ENCODE data around the gene GPR137.
"Not testable (repeated sequence)": the region's sequence is repeated elsewhere in the genome, so short reads cannot be mapped to it uniquely, and the experiment has no call there.

The GPR137 gene

DNA sequence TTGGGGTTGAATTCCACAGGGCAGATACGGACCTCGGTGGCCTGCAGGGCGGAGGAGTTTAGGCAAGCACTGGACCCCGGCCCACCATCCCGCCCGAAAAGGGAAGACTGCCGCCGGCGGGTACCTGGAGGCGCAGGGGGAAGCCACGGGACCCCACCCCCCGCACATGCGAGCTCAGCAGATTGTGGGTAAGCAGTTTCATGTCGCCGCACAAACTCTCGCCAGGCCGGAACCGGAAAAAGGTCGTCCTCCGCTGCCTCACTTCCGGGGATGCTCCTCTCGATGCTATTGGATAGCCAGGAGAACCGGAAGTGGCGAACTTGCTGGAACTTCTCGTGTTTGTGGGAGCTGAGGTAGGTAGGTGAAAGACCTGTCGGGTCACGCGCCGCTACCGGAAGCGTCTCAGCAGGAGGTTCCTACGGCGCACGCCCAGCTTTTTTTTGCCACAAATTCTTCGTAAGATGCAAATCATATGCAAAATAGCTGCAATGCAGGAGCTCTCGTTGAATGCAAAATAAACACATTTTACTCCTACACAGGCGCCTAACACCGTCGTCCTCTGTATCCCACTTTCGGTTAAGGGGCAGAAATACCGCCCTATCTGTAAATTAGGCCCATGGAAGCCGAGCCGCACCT lies 31.8 kb downstream of the GPR137 start, which contains the start of gene TRMT112:
Gene TRMT112 (minus strand): TSS at position 235 of the 636 bp plus-strand sequence. CDS start 33 bp downstream, at position 202.
- peak; percentile 89 to 91 for DNase-seq (ENCODE audit: extremely low read depth in 1 of 2, low read depth in 1 of 2)

DNA sequence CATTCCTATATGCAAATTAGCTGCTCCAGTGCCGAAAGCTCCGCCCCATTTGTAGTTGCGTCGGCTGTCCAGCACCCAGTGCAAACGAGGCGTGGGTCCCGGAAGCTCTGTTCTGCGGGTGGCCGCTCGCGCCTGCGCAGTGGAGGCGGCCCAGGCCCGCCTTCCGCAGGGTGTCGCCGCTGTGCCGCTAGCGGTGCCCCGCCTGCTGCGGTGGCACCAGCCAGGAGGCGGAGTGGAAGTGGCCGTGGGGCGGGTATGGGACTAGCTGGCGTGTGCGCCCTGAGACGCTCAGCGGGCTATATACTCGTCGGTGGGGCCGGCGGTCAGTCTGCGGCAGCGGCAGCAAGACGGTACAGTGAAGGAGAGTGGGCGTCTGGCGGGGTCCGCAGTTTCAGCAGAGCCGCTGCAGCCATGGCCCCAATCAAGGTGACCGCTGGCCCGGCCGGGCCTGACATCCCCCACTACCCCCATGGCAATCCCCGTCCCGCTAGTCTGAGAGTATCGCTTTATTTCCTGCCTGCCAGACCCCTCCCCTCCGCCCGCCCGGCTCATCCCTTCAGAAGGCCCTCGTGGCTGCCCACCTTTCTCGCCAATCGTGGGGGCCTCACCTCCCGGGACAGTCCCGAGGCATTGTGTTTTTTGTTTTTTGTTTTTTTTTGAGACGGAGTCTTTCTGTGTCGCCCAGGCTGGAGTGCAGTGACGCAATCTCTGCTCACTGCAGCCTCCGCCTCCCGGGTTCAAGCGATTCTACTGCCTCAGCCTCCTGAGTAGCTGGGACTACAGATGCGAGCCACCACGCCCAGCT lies 32.5 kb downstream of the GPR137 start, which contains the start of gene PRDX5:
Gene PRDX5 (plus strand): TSS at position 161 of the 805 bp plus-strand sequence. CDS start 95 bp downstream, at position 256.
- DNase-seq (ENCODE audit: extremely low read depth in 1 of 2, low read depth in 1 of 2) = peak; percentile 84 to 85

DNA sequence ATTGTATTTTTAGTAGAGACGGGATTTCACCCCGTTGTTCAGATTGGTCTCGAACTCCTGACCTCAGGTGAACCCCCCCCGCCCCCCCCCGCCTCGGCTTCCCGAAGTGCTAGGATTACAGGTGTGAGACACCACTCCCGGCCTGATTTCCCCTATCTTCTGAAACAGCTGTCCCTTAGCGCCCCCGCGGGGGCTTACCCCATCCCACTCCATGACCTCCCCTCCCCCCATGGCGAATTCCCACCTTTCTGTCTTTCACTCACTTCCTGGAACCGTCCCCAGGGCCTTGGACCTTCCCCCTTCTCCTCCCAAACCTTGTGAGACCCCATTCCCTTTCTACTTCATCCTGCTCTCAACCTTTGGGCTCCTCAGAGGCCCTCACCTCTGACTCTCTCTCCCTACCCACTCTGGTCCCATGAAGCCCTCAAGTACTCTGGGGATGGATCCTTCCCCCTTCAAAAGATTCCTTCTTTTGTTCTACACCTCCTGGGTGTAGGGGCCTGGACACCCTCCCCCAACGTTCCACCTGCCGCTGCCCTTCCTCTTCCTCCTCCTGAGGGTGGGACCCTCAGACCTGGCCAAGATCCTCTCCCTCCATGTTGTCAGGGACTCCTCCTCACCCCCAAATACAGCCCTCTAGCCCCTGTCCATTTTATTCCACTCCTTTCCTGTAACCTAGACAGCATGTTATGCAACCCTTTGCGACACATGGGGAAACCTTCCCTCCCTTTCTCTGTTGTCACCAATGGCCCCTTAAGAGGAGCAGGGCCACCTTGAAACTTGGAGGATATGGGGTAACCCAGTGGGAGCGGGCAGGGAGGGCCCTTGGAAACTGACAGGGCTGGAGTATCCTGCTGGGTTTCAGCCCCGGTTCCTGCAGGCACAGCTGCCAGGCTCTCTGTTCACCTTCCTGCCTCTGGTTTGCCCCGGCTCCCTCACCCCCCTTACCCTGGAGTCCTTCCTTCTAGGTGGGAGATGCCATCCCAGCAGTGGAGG lies 33.4 kb downstream of the GPR137 start:
- DNase-seq (ENCODE audit: extremely low read depth in 1 of 2, low read depth in 1 of 2) = no peak

DNA sequence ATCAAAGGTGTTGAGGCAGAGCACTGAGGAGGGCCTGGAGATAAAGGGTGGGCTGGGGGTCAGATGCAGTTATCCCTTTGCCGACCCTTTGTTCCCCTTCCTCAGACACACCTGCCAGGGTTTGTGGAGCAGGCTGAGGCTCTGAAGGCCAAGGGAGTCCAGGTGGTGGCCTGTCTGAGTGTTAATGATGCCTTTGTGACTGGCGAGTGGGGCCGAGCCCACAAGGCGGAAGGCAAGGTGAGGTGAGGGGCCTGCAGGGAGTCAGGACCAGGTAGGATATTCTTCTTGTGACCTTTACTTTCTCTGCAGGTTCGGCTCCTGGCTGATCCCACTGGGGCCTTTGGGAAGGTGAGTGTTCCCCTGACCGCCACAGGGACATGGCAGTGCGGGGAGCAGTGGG lies 34.9 kb downstream of the GPR137 start:
- DNase-seq (ENCODE audit: extremely low read depth in 1 of 2, low read depth in 1 of 2) = no peak

DNA sequence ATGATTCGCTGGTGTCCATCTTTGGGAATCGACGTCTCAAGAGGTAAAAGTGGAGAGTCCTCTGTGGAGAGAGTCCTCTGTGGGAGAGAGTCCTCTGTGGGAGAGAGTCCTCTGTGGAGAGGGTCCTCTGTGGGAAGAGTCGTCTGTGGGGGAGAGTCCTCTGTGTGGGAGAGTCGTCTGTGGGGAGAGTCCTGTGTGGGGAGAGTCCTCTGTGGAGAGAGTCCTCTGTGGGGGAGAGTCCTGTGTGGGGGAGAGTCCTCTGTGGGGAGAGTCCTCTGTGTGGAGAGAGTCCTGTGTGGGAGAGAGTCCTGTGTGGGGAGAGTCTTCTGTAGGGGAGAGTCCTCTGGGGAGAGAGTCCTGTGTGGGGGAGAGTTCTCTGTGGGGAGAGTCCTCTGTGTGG lies 35.4 kb downstream of the GPR137 start:
- no peak for DNase-seq (ENCODE audit: extremely low read depth in 1 of 2, low read depth in 1 of 2)

DNA sequence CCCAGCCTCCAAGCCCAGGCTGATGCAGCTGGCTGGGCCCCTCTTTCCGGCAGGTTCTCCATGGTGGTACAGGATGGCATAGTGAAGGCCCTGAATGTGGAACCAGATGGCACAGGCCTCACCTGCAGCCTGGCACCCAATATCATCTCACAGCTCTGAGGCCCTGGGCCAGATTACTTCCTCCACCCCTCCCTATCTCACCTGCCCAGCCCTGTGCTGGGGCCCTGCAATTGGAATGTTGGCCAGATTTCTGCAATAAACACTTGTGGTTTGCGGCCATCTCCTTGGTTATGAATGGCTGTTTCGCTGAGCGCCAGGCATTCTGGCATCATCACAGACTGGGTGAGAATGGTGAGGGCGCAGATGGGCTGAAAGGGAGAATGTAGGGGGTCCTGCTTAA lies 35.9 kb downstream of the GPR137 start:
- DNase-seq (ENCODE audit: extremely low read depth in 1 of 2, low read depth in 1 of 2) = no peak

DNA sequence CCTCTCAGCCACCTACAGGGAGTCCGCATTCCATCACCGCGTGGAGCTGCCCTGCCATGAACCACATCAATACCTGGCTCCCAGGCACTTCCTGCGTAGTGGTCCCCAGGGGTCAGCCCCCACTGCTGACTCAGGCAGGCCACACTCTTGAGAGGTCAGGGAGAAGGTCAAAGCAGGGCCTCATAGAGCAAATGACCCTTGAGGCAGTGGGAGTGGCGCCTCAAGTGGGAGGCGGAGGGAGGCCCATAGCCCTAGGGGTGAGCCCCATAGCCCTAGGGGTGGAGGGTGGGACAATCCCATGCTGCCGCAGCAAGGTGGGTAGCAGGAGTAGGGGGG lies 37.2 kb downstream of the GPR137 start:
- DNase-seq (ENCODE audit: extremely low read depth in 1 of 2, low read depth in 1 of 2) = no peak

DNA sequence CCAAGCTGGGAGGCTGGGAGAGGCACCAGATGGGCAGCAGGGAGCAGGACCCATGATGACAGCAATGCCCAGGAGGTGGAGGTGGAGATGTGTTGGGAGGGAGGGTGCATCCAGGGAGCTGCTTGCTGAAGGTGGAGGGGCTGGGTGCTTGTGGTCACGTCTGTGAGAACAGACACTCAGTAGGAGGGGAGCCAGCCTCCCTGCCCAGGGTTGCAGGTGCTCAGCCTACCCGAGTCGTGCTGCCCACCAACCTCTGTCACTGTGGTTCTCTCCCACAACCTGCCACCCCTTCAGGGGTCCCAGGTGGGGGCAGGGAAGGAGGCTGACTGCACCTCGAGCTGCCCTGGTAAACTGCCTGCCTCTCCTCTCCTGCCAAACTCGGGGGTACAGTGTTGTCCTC lies 37.7 kb downstream of the GPR137 start:
- no peak for DNase-seq (ENCODE audit: extremely low read depth in 1 of 2, low read depth in 1 of 2)

DNA sequence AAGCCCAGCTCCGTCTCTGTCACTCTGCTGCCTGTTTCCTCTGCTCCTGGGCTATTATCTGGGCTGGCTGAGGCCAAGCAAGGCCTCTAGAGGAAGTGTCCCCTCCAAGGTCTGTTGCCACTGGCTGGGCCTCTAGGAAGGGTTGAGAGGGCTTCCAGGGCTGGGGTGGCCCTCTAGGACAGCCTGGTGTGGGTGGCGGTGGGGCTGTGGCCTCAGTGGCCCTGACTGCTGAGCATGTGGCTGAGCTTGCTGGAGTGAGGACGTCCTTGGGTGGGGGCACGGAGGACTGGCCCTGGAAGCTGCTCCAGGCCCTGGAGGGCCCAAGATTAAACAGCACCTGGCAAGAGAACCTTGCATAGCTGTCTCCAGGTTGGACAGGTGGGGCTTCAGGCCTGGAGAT lies 38.3 kb downstream of the GPR137 start:
- DNase-seq (ENCODE audit: extremely low read depth in 1 of 2, low read depth in 1 of 2) = not testable (repeated sequence)

DNA sequence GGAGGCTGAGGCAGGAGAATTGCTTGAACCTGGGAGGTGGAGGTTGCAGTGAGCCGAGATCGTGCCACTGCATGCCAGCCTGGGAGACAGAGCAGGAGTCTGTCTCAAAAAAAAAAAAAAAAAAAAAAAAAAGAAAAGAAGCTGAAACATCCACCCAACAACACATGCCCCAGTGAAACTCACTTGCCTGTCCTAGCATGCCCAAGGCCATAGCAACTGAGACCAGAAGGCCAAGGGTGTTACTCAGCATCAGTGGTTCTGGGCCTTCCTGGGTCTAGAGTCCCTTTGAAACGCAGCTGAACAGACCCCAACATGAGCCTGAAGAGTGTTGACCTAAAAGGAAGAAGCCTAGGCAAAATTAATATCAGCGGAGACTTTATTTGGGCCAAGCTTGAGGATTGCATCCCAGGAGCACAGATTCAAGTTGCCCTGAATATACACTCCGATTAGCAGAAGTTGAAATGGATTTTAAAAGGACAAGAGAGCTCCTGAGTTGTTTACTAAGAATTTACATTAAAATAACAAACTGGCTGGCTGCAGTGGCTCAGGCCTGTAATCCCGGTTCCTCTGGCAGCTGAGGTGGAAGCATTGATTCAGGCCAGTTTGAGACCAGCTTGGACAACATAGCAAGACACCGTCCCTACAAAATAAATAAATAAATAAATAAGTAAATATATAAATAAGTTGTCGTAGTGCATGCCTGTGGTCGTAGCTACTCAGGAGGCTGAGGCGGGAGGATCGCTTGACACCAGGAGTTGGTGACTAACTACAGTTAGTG lies 39.2 kb downstream of the GPR137 start:
- no peak for DNase-seq (ENCODE audit: extremely low read depth in 1 of 2, low read depth in 1 of 2)

DNA sequence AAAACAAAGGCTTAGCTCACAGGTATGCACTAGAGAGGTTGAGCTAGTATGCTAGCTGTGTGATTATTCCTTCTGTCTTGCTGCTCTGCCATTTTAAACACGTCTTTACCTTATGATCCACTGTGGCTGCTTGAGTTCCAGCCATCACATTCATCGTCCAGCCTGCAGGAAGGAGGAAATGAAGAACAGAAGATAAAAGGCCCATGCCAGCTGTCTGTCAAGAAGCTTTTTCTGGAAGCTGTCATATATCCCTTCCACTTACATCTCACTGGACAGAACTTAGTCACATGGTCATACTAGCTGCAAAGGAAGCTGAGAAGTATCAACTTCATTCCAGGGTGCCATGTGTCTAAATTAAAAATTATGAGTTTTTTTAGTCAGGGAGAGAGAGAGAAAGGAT lies 41.7 kb downstream of the GPR137 start:
- DNase-seq (ENCODE audit: extremely low read depth in 1 of 2, low read depth in 1 of 2) = no peak

DNA sequence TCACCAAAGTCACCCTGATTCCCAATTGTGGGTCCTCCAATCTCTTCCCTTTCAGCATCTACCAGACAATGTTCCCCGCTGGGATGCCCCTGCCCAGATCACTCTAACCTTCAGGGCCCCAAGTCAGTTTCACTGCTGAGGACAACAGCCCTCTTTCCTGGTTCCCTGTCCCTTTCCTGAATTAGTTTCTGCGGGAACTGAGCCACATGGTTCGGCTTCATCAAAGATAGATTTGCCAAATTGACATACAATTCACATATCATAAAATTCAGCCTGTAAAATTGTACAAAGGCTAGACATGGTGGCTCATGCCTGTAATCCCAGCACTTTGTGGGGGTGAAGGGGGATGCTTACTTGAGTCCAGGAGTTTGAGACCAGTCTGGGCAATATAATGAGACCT lies 42.3 kb downstream of the GPR137 start:
- DNase-seq (ENCODE audit: extremely low read depth in 1 of 2, low read depth in 1 of 2) = no peak

DNA sequence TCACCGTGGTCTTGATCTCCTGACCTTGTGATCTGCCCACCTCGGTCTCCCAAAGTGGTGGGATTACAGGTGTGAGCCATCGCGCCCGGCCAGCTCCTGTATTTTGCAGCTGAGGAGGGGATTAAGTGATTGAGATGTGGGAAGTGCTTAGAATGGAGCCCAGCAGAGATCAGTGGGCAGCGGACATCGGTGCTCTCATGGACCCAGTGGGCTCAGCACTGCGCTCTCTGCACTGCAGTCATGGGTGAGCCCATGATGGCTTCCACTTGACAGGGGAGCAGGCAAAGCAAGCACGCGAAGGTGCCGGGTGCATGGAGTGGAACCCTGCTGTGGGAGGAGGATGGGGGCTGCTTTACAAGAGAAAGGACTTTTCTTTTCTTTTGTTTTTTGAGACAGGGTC lies 45.2 kb downstream of the GPR137 start:
- DNase-seq (ENCODE audit: extremely low read depth in 1 of 2, low read depth in 1 of 2) = no peak

DNA sequence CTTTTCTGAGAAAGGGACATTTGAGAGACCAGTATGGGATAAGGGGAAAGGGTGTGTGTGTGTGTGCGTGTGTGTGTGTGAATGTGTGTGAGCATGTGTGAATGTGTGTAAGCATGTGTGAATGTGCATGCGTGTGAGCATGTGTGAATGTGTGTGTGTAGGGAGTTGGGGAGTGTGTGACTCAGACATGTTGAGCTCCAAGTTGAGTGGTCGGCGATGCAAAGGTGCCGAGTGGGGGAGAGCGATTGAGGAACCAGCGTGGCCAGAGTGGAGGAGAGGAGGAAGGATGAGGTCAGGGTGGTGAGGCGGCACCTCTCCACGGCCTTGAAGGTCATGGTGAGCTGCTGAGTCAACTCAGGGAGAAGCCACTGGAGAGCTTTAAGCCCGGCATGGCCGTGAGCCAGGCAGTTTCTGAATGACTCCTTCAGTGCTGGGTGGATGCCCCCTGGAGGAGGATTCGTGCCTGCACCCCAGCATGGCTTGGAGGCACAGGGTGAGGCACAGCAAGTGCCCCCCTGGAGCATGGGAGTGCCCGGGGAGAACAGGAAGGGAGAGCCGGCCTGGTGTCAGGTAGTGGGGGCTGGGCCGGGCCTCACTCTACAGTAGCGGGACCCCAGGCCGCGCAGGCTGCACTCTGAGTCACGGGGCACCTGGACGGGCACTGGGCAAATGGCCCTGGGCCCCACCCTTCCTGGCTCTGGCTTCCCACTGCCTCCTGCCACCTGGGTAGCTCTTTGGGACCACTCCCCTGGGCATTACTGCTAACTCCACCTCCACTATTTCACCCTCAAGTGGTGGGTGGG lies 46.1 kb downstream of the GPR137 start:
- peak in 1 of 2 donors; percentile 47 for DNase-seq (ENCODE audit: extremely low read depth in 1 of 2, low read depth in 1 of 2)

DNA sequence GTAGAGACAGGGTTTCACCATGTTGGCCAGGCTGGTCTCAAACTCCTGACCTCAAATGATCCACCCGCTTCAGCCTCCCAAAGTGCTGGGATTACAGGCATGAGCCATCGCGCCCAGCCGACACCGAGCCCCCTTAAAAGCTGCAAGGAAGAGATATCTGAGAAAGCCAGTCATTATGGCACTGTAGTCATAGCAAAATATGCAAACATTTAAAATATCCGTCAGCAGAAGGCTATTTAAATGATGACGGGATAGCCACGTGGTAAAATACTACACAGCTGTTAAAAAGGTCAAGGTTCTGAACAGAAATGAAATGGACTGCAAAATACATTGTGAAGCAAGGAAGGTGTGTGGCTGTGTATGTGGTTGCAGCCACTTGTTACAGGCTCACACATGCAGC lies 47.9 kb downstream of the GPR137 start:
- no peak for DNase-seq (ENCODE audit: extremely low read depth in 1 of 2, low read depth in 1 of 2)

DNA sequence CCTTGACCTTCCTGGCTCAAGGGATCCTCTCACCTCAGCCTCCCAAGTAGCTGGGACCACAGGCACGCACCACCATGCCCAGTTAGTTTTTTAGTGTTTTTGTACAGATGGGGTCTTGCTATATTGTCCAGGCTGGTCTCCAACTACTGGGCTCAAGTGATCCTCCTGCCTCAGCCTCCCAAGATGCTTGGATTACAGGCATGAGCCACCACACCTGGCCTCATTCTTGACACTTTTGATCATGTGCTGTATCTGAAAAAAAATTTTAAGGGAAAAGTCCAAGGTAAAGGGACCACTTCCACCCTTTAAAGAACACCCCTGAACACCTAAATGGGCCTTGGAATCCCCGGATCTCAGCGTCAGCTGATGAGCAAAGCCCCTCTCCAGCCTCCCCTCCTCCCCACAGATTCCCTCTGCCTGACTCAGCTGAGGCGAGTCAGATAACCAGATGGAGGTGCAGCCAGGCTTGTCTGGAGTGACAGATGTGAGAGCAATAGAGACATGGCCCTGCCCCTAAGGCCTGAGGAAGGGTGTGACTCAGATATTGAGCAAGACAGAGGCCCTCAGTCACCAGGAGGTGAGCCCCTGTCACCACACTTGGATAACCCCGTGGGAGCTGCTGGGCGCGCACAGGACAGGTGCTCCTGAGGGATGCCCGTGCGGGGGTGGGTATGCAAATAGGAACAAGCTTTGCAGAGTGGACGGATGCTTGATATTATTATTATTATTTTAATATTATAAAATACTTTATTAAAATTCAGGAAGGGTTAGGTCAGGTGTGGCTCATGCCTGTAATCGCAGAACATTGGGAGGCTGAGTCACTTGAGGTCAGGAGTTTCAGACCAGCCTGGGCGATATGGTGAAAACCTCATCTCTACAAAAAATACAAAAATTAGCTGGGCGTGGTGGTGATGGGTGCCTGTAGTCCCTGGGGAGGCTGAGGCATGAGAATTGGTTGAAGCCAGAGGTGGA lies 49.4 kb downstream of the GPR137 start:
- no peak for DNase-seq (ENCODE audit: extremely low read depth in 1 of 2, low read depth in 1 of 2)

DNA sequence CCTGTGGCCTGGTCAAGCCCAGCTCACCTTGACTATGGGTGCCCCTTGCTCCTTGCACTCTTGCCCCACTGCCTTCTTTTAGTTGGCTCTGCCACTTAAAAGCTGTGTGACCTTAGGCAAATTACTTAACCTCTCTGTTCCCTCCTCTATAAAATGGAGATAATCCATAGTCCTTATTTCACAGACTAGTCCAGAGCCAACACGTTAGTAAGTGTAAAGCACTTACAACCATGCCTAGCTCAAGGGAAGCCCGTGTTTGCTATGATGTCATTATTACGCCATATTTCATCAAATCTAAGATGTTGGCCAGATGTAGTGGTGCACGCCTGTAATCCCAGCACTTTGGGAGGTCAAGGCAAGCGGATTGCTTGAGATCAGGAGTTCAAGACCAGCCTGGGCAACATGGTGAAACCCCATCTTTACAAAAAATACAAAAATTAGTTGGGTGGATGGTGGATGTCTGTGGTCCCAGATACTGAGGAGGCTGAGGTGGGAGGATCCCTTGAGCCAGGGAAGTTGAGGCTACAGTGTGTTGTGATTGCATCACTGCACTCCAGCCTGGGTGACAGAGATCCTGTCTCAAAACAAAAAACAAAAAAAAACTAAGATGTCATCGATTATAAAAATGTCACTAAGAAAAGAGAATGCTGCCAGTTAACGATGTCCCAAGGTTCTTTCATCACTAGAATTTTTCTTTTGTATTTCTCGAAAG lies 52.0 kb downstream of the GPR137 start:
- no peak for DNase-seq (ENCODE audit: extremely low read depth in 1 of 2, low read depth in 1 of 2)

DNA sequence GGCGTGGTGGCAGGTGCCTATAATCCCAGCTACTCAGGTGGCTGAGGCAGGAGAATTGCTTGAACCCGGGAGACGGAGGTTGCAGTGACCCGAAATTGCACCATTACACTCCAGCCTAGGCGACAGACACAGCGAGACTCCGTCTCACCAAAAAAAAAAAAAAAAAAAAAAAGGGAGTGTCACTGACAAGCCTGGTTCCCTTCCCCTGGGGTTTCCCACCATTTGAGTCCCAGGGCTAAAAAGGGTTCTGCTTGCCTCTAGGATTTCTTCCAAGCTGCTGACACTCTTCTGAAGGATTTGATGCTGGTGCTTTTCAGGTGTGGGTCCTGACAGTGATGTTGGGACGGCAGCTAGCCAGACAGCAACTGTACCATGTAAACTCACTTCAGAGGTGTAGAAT lies 53.1 kb downstream of the GPR137 start:
- DNase-seq (ENCODE audit: extremely low read depth in 1 of 2, low read depth in 1 of 2) = no peak
